HFFc6 (cell line): ENCODE measurements around the gene ACSM2A. TPM values are rescaled to one million over a fixed set of nuclear protein-coding genes. Genes with fewer than 3 reads are reported as not detected.
"Not testable (repeated sequence)": the region's sequence is repeated elsewhere in the genome, so short reads cannot be mapped to it uniquely, and the experiment has no call there.

Experiments
- DNase-seq: peaks from one replicate; pipeline ENCODE4 v3.0.0-alpha.2; 2018
- H3K27ac Mint-ChIP-seq: 2 replicates; pipeline ENCODE4 v1.8.0; 2020; ENCODE audit warnings: mild to moderate bottlenecking, mixed read lengths
- H3K27me3 Mint-ChIP-seq: 2 replicates; pipeline ENCODE4 v1.8.0; 2021; ENCODE audit warnings: mild to moderate bottlenecking, moderate library complexity, mixed read lengths; ENCODE audit not compliant: insufficient read depth
- H3K36me3 Mint-ChIP-seq: 2 replicates; pipeline ENCODE4 v1.8.0; 2021; ENCODE audit warnings: low read depth, mixed read lengths
- H3K4me1 Mint-ChIP-seq: 2 replicates; pipeline ENCODE4 v1.8.0; 2020; ENCODE audit warnings: low read depth, mixed read lengths
- H3K4me3 Mint-ChIP-seq: 2 replicates; pipeline ENCODE4 v1.8.0; 2020; ENCODE audit warnings: mild to moderate bottlenecking, moderate library complexity, mixed read lengths
- H3K9me3 Mint-ChIP-seq: 2 replicates; pipeline ENCODE4 v1.8.0; 2020; ENCODE audit warnings: mild to moderate bottlenecking, mixed read lengths
- total RNA-seq, 6 experiments: library from RNA; stranded (reverse); fragmentation: NEBNext Ultra II Directional; extraction: Animal tissue kit (Norgen Biotek cat#: 25700); gene quantifications; 2 replicates in 1 of 6; 3 replicates in 5 of 6; pipeline ENCODE4 v1.2.3, GENCODE V29; 2021

The ACSM2A gene
- total RNA-seq, 6 experiments from 2014 or later = not detected

DNA sequence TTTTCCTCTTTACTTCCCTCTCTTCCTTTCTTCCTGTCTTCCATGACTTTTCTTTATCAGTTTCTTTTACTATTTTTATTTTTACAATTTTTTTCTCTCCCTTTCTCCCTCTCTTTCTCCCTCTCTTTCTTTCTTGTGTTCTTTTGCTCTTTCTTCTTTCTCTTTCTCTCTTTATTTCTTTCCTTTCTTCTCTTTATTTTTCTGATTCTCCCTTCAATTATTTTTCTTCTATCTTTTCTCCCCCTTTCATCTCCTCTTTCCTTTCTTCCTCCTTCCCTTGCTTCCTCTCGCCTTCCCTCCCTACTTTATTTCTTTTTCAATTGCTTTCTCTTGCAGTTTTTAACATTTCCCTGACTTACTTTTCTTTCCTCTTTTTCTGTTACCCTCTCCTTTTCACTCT lies 85.3 kb downstream of the ACSM2A start:
- H3K9me3 Mint-ChIP-seq = peaks cover 15% of the 10 kb centered on the region
- not testable (repeated sequence) for H3K27ac Mint-ChIP-seq, H3K4me1 Mint-ChIP-seq, H3K4me3 Mint-ChIP-seq, DNase-seq, H3K36me3 Mint-ChIP-seq, H3K27me3 Mint-ChIP-seq

Other genes starting within 250 kb of the ACSM2A start
- gene GP2, start 124.0 kb upstream of the ACSM2A start, total RNA-seq = not detected
- not detected for gene UMOD, start 98.8 kb upstream of the ACSM2A start, total RNA-seq
- gene PDILT, start 46.8 kb upstream of the ACSM2A start, total RNA-seq = not detected
- gene ACSM5, start 42.0 kb upstream of the ACSM2A start, total RNA-seq = not detected
- not detected for gene ACSM2B, start 124.8 kb downstream of the ACSM2A start, total RNA-seq
- gene ACSM1, start 246.2 kb downstream of the ACSM2A start, total RNA-seq = not detected